CD14-positive monocyte (primary cell): ENCODE results near the gene ZNF408. TPM values are rescaled to one million over a fixed set of nuclear protein-coding genes. Genes with fewer than 3 reads are reported as not detected.
A peak's percentile ranks its signal among the peaks of the same experiment; 100 is the strongest.

Experiments
- DNase-seq, 3 donors: peaks; one replicate each; pipeline ENCODE4 v3.0.0-alpha.2; 2011 to 2022
- H2AFZ ChIP-seq: 2 replicates; pipeline ENCODE4 v1.6.0; 2012; ENCODE audit warnings: mild to moderate bottlenecking, low read depth, low read length, inconsistent platforms; ENCODE audit not compliant: insufficient read depth, poor library complexity, severe bottlenecking
- H3K27ac ChIP-seq, 2 donors: 1 replicate in 1 of 2; 2 replicates in 1 of 2; pipeline ENCODE4 v1.5.1; 2012 to 2013; ENCODE audit warnings: low read length in 2 of 2, control low read depth in 1 of 2, inconsistent platforms in 1 of 2, low read depth in 1 of 2, mild to moderate bottlenecking in 1 of 2
- H3K27me3 ChIP-seq, 2 donors: one replicate each; pipeline versions ENCODE4 v1.6.0 to v1.6.1; 2011 to 2013; ENCODE audit warnings: low read length in 2 of 2; ENCODE audit not compliant: control insufficient read depth in 2 of 2, insufficient read depth in 2 of 2
- H3K36me3 ChIP-seq, 2 donors: replicated peaks in 1 of 2; 1 replicate in 1 of 2; 2 replicates in 1 of 2; pipeline versions ENCODE4 v1.5.1 to v1.6.1; 2012 to 2013; ENCODE audit warnings: low read length in 2 of 2, control low read depth in 1 of 2, inconsistent platforms in 1 of 2, mild to moderate bottlenecking in 1 of 2; ENCODE audit not compliant: insufficient read depth in 2 of 2, control insufficient read depth in 1 of 2
- H3K4me1 ChIP-seq, 2 donors: 1 replicate in 1 of 2; 2 replicates in 1 of 2; pipeline versions ENCODE4 v1.5.1 to v1.6.1; 2012 to 2013; ENCODE audit warnings: low read length in 2 of 2, control low read depth in 1 of 2, inconsistent platforms in 1 of 2, mild to moderate bottlenecking in 1 of 2, moderate library complexity in 1 of 2; ENCODE audit not compliant: insufficient read depth in 2 of 2, control insufficient read depth in 1 of 2
- H3K4me2 ChIP-seq: replicated peaks from 2 replicates; pipeline ENCODE3; 2012; ENCODE audit warnings: low read length, moderate library complexity, mild to moderate bottlenecking; ENCODE audit not compliant: poor library complexity, severe bottlenecking; ENCODE audit errors: extremely low read depth
- H3K4me3 ChIP-seq, 3 experiments: fragments of 200-600 bp in 1 of 3; sonication (generic) in 1 of 3; replicated peaks in 1 of 3; 1 replicate in 2 of 3; 2 replicates in 1 of 3; pipeline ENCODE4 v1.5.1; 2011 to 2013; ENCODE audit warnings: low read length in 3 of 3, mild to moderate bottlenecking in 3 of 3, control low read depth in 2 of 3, low read depth in 2 of 3, inconsistent platforms in 1 of 3, moderate library complexity in 1 of 3
- H3K79me2 ChIP-seq: 2 replicates; pipeline ENCODE4 v1.6.0; 2012; ENCODE audit warnings: mild to moderate bottlenecking, control low read depth, inconsistent platforms, low read length, moderate library complexity; ENCODE audit not compliant: insufficient read depth
- H3K9ac ChIP-seq: 2 replicates; pipeline ENCODE4 v1.6.0; 2017; ENCODE audit warnings: low read length, mild to moderate bottlenecking; ENCODE audit not compliant: insufficient read depth, poor library complexity, severe bottlenecking
- H3K9me3 ChIP-seq, 2 donors: replicated peaks in 1 of 2; 1 replicate in 1 of 2; 2 replicates in 1 of 2; pipeline versions ENCODE4 v1.5.1 to v1.6.1; 2012 to 2013; ENCODE audit warnings: low read length in 2 of 2, control low read depth in 1 of 2; ENCODE audit not compliant: control insufficient read depth in 1 of 2, insufficient read depth in 1 of 2
- H4K20me1 ChIP-seq: 2 replicates; pipeline ENCODE4 v1.6.0; 2012; ENCODE audit warnings: mild to moderate bottlenecking, low read length, control low read depth, moderate library complexity; ENCODE audit not compliant: insufficient read depth
- H3K27ac Mint-ChIP-seq, 7 donors: one replicate each; pipeline ENCODE4 v1.8.0; 2020; ENCODE audit warnings: mild to moderate bottlenecking in 7 of 7, mixed read lengths in 7 of 7, moderate library complexity in 6 of 7, inconsistent platforms in 2 of 7
- H3K27me3 Mint-ChIP-seq, 3 donors: one replicate each; pipeline ENCODE4 v1.8.0; 2021 to 2022; ENCODE audit warnings: low read depth in 3 of 3, mild to moderate bottlenecking in 3 of 3, mixed read lengths in 3 of 3, moderate library complexity in 3 of 3, inconsistent platforms in 1 of 3
- H3K36me3 Mint-ChIP-seq, 2 donors: one replicate each; pipeline ENCODE4 v1.8.0; 2020; ENCODE audit warnings: mixed read lengths in 2 of 2, inconsistent platforms in 1 of 2, mild to moderate bottlenecking in 1 of 2
- H3K4me1 Mint-ChIP-seq: one replicate; pipeline ENCODE4 v1.8.0; 2020; ENCODE audit warnings: mild to moderate bottlenecking, mixed read lengths
- H3K4me3 Mint-ChIP-seq, 2 donors: one replicate each; pipeline ENCODE4 v1.8.0; 2020; ENCODE audit warnings: mild to moderate bottlenecking in 2 of 2, mixed read lengths in 2 of 2, moderate library complexity in 1 of 2
- H3K9me3 Mint-ChIP-seq, 7 donors: one replicate each; pipeline ENCODE4 v1.8.0; 2020 to 2022; ENCODE audit warnings: mixed read lengths in 7 of 7, mild to moderate bottlenecking in 6 of 7, moderate library complexity in 6 of 7, inconsistent platforms in 2 of 7
- CTCF ChIP-seq: fragments of 200-600 bp; IDR thresholded peaks from one replicate; pipeline ENCODE4 v1.8.0; 2022; ENCODE audit warnings: antibody characterized with exemption, mild to moderate bottlenecking
- WGBS: methylation state at CpG from one replicate; pipeline ENCODE4 v1.1.5; 2013; ENCODE audit warnings: missing lambda C conversion rate; ENCODE audit not compliant: insufficient coverage; 5-methylcytosine and 5-hydroxymethylcytosine counted together
- intact Hi-C, 2 donors: fragments of 100-400 bp; cut with micrococcal nuclease; formaldehyde crosslinking; loops; one replicate each; pipeline versions ENCODE4 v1.15.0 to v1.15.1; 2023
- polyA plus RNA-seq, 3 donors: library from polyadenylated mRNA; depleted of rRNA in 1 of 3; unstranded in 2 of 3; stranded (reverse) in 1 of 3; fragments of 300-500 nt in 2 of 3; fragments of >200 nt in 1 of 3; fragmentation: Illumina TruSeq in 2 of 3; gene quantifications; 1 replicate in 2 of 3; 2 replicates in 1 of 3; pipeline ENCODE4 v1.2.3, GENCODE V29; 2012 to 2021

ZNF408 gene
- polyA plus RNA-seq, 3 donors, result 4.1 to 4.5 (median 4.2) TPM

GRCh38 chr11:46731545-46731944, 30.7 kb downstream of the ZNF408 start:
- Mint-ChIP-seq H3K36me3 (no peaks in the 10 kb centered on the region), H3K4me3 (no peak overlapping the region), H3K4me1 (no peaks in the 10 kb centered on the region), H3K27ac (no peak overlapping the region), H3K9me3 (peaks cover 0 to 3% (median 0%) of the 10 kb centered on the region in 7 donors), H3K27me3 (peaks cover 2 to 7% (median 2%) of the 10 kb centered on the region in 3 donors)
- Histone ChIP-seq H3K79me2 (no peaks in the 10 kb centered on the region), H3K9ac (no peak overlapping the region), H3K27me3 (no peaks in the 10 kb centered on the region), H3K27ac (no peak overlapping the region), H3K4me1 (no peaks in the 10 kb centered on the region), H3K4me3 (no peak overlapping the region), H2AFZ (no peak overlapping the region), H3K4me2 (no peak overlapping the region), H4K20me1 (no peaks in the 10 kb centered on the region), H3K9me3 (no peaks in the 10 kb centered on the region), H3K36me3 (no peaks in the 10 kb centered on the region)
- no peak for TF ChIP-seq CTCF
- intact Hi-C loops, result no loop called here
- 35% methylated on average over 3 of the region's 4 CpGs for WGBS
- no peak for DNase-seq

- DNase-seq, result no peak
- no peaks in the 10 kb centered on the region for H3K4me1 Mint-ChIP-seq
- peak overlapping the region in 2 of 7 donors; percentile 9 to 50 for H3K27ac Mint-ChIP-seq
- H3K79me2 ChIP-seq, result no peaks in the 10 kb centered on the region
- no peaks in the 10 kb centered on the region for H3K4me1 ChIP-seq
- WGBS, result no CpG with 5 or more reads among the region's 1 CpG
- no peak overlapping the region for H3K4me3 Mint-ChIP-seq
- peaks cover 0 to 3% (median 0%) of the 10 kb centered on the region in 7 donors for H3K9me3 Mint-ChIP-seq
- H3K27ac ChIP-seq, result no peak overlapping the region
- H3K9me3 ChIP-seq, result no peaks in the 10 kb centered on the region
- H3K27me3 Mint-ChIP-seq, result peaks cover 0 to 7% (median 2%) of the 10 kb centered on the region in 3 donors
- H3K36me3 Mint-ChIP-seq, result no peaks in the 10 kb centered on the region
- H2AFZ ChIP-seq, result no peak overlapping the region
- TF ChIP-seq CTCF, result no peak
- no peak overlapping the region for H3K4me2 ChIP-seq
- H3K36me3 ChIP-seq, result no peaks in the 10 kb centered on the region
- intact Hi-C loops, result no loop called here
- no peak overlapping the region for H3K9ac ChIP-seq
- no peaks in the 10 kb centered on the region for H3K27me3 ChIP-seq
- H4K20me1 ChIP-seq, result no peaks in the 10 kb centered on the region
- no peak overlapping the region for H3K4me3 ChIP-seq
Measured at GRCh38 chr11:46733234-46733633, 32.4 kb downstream of the ZNF408 start.
